K562 (cell line): Measurements from ENCODE around the gene DYNC1H1. TPM values are rescaled to one million over a fixed set of nuclear protein-coding genes. Genes with fewer than 3 reads are reported as not detected.

ENCODE experiments used
- ATAC-seq: fragments of 200-7000 bp; cut with Tn5 transposase; 3 replicates; pipeline ENCODE4 v1.9.1; 2020; ENCODE audit warnings: moderate library complexity
- BruUV-seq: library from RNA; stranded (reverse); fragments of 400-500 nt; replicated peaks from 2 replicates; lab custom pipeline; 2021; lab: Mats Ljungman, UMichigan
- CTCF ChIA-PET: fragments of 300-600 bp; formaldehyde crosslinking; extraction: SDS; loops from one replicate; lab custom pipeline; 2021; ENCODE audit warnings: low intra/inter-chr PET ratio; lab: Yijun Ruan, JAX
- POLR2A ChIA-PET: fragments of 300-600, 350-650 bp; sonication (Branson Sonifier 250); formaldehyde crosslinking; extraction: SDS; loops from one replicate; lab custom pipeline; 2021; ENCODE audit warnings: antibody characterized with exemption, inconsistent platforms; lab: Yijun Ruan, JAX
- DNase-seq, 4 experiments: peaks; one replicate each; pipeline versions ENCODE4 v3.0.0 to v3.0.0-alpha.2; 2011 to 2018; ENCODE audit warnings: low spot score in 3 of 4, mixed read lengths in 3 of 4; ENCODE audit errors: extremely low read depth in 1 of 4
- FAIRE-seq: peaks from 2 replicates; lab custom pipeline; 2011; peaks lifted over from hg19 to GRCh38; lab: Jason Lieb, UNC
- H2AFZ ChIP-seq: 2 replicates; pipeline ENCODE4 v1.6.0; 2011; ENCODE audit warnings: low read depth, low read length, control low read depth, inconsistent platforms
- H3K27ac ChIP-seq: fragments of 200-600 bp; 3 replicates; pipeline ENCODE4 v1.8.0; 2011; ENCODE audit warnings: low read depth, mild to moderate bottlenecking, control low read depth, inconsistent platforms, low read length, moderate library complexity, mixed read lengths; ENCODE audit errors: extremely low read depth
- H3K27me3 ChIP-seq, 2 experiments: fragments of 300-600 bp in 1 of 2; 2 replicates in 1 of 2; 3 replicates in 1 of 2; pipeline versions ENCODE4 v1.6.0 to v1.8.0; 2011; ENCODE audit warnings: inconsistent platforms in 2 of 2, low read length in 2 of 2, mild to moderate bottlenecking in 1 of 2, mixed read lengths in 1 of 2, moderate library complexity in 1 of 2; ENCODE audit not compliant: control insufficient read depth in 2 of 2, insufficient read depth in 2 of 2
- H3K36me3 ChIP-seq: fragments of 300-600 bp; 3 replicates; pipeline ENCODE4 v1.8.0; 2011; ENCODE audit warnings: mild to moderate bottlenecking, low read length, inconsistent platforms; ENCODE audit not compliant: control insufficient read depth, insufficient read depth
- H3K4me1 ChIP-seq, 2 experiments: fragments of 200-600 bp in 1 of 2; replicated peaks in 1 of 2; 2 replicates in 1 of 2; 3 replicates in 1 of 2; pipeline versions ENCODE4 v1.5.1 to v1.8.0; 2011; ENCODE audit warnings: inconsistent platforms in 2 of 2, low read length in 2 of 2, mild to moderate bottlenecking in 1 of 2, mixed read lengths in 1 of 2, moderate library complexity in 1 of 2; ENCODE audit not compliant: control insufficient read depth in 2 of 2, insufficient read depth in 2 of 2
- H3K4me2 ChIP-seq: 2 replicates; pipeline ENCODE4 v1.6.1; 2011; ENCODE audit warnings: low read length, control low read depth, inconsistent platforms, mixed read lengths; ENCODE audit not compliant: insufficient read depth
- H3K4me3 ChIP-seq: fragments of 200-600 bp; sonication (generic), shearing (Covaris generic); 2 replicates; pipeline ENCODE4 v1.5.1; 2016; ENCODE audit warnings: control low read depth, inconsistent platforms
- H3K79me2 ChIP-seq: fragments of 200-600 bp; 3 replicates; pipeline ENCODE4 v1.8.0; 2011; ENCODE audit warnings: low read length, inconsistent platforms; ENCODE audit not compliant: control insufficient read depth, insufficient read depth
- H3K9ac ChIP-seq, 2 experiments: 2 replicates each; pipeline versions ENCODE4 v1.6.0 to v1.6.1; 2011; ENCODE audit warnings: low read depth in 2 of 2, low read length in 2 of 2, control low read depth in 1 of 2, inconsistent platforms in 1 of 2, mild to moderate bottlenecking in 1 of 2, mixed read lengths in 1 of 2; ENCODE audit not compliant: insufficient read depth in 1 of 2
- H3K9me1 ChIP-seq: one replicate; pipeline ENCODE4 v1.6.0; 2011; ENCODE audit warnings: inconsistent platforms, mild to moderate bottlenecking, low read length, moderate library complexity; ENCODE audit not compliant: control insufficient read depth, insufficient read depth
- H3K9me3 ChIP-seq: replicated peaks from 2 replicates; pipeline ENCODE4 v1.5.1; 2011; ENCODE audit warnings: low read depth, low read length, inconsistent platforms; ENCODE audit not compliant: control insufficient read depth, insufficient read depth
- H4K20me1 ChIP-seq: replicated peaks from 2 replicates; pipeline ENCODE4 v1.6.1; 2011; ENCODE audit warnings: low read length, inconsistent platforms, mixed read lengths; ENCODE audit not compliant: control insufficient read depth, insufficient read depth
- CREB3L1 ChIP-seq: fragments of 450-650 bp; IDR thresholded peaks from 2 replicates; pipeline ENCODE4 v1.6.1; 2014; ENCODE audit warnings: low read depth, mild to moderate bottlenecking, moderate library complexity, borderline replicate concordance
- FOXK2 ChIP-seq, 2 experiments: fragments of 450-650 bp; IDR thresholded peaks in 1 of 2; conservative IDR thresholded peaks in 1 of 2; 2 replicates each; pipeline ENCODE4 v1.6.1; 2016; ENCODE audit warnings: low read depth in 2 of 2, mild to moderate bottlenecking in 1 of 2
- HBP1 ChIP-seq: fragments of 450-650 bp; formaldehyde crosslinking; IDR thresholded peaks from 2 replicates; pipeline ENCODE4 v1.4.0; 2022; ENCODE audit warnings: missing genetic modification characterization
- MYBL2 ChIP-seq, 2 experiments: fragments of 450-650 bp in 1 of 2; sonication (generic) in 1 of 2; formaldehyde crosslinking in 1 of 2; IDR thresholded peaks; 2 replicates each; pipeline versions ENCODE4 v1.6.1 to v1.8.1; 2017 to 2022; ENCODE audit warnings: borderline replicate concordance in 1 of 2, inconsistent platforms in 1 of 2, low read depth in 1 of 2, mild to moderate bottlenecking in 1 of 2, missing genetic modification reagents in 1 of 2, moderate library complexity in 1 of 2
- ZNF282 ChIP-seq: sonication (generic); formaldehyde crosslinking; IDR thresholded peaks from 2 replicates; pipeline ENCODE4 v1.8.1; 2023; ENCODE audit warnings: missing genetic modification reagents
- WGBS: fragments of 100-300 bp; shearing (Covaris generic); methylation state at CpG from one replicate; pipeline ENCODE4 v1.1.6; 2016; ENCODE audit warnings: low coverage, mixed read lengths; ENCODE audit not compliant: insufficient coverage; ENCODE audit errors: missing lambda C conversion rate; 5-methylcytosine and 5-hydroxymethylcytosine counted together
- in situ Hi-C: fragments of 300-500 bp; cut with MboI; formaldehyde crosslinking; loops from 4 replicates; pipeline ENCODE4 v1.15.0; 2018; ENCODE audit warnings: inconsistent platforms, mixed read lengths
- intact Hi-C: fragments of 100-400 bp; cut with micrococcal nuclease; formaldehyde crosslinking; loops from 2 replicates; pipeline ENCODE4 v1.14.2; 2022
- polyA plus RNA-seq, 8 experiments: library from polyadenylated mRNA; depleted of rRNA in 4 of 8; stranded (reverse) in 5 of 8; unstranded in 3 of 8; fragments of >200 nt; fragmentation: Nextera tagmentation in 2 of 8; fragmentation: Illumina TruSeq in 1 of 8; extraction: Ambion mirVana in 2 of 8; extraction: Trizol in 1 of 8; gene quantifications; 2 replicates each; pipeline versions ENCODE4 v1.2.1 to v1.2.3, GENCODE V29; 2011 to 2014; ENCODE audit warnings: inconsistent platforms in 1 of 8, missing spikeins in 1 of 8
- total RNA-seq, 7 experiments: library from RNA; depleted of rRNA in 6 of 7; stranded (reverse); fragments of >200 nt in 6 of 7; fragmentation: Illumina TruSeq in 2 of 7; extraction: Trizol in 2 of 7; gene quantifications; 2 replicates each; pipeline versions ENCODE4 v1.2.1 to v1.2.3, GENCODE V29; 2011 to 2021; ENCODE audit warnings: low replicate concordance in 1 of 7
- TF ChIP-seq, protein P1 (sequence below): fragments of 150-350 bp; IDR thresholded peaks from 2 replicates; pipeline ENCODE4 v1.6.1; 2014; ENCODE audit warnings: low read depth, mild to moderate bottlenecking, low read length, borderline replicate concordance
- TF ChIP-seq, protein P2 (sequence below): fragments of 450-650 bp; formaldehyde crosslinking; IDR thresholded peaks from 2 replicates; pipeline ENCODE4 v1.4.0; 2022; ENCODE audit warnings: missing genetic modification characterization
- TF ChIP-seq, protein P3 (sequence below), 2 experiments: fragments of 450-650 bp; IDR thresholded peaks; 2 replicates each; pipeline ENCODE4 v1.6.1; 2018; ENCODE audit warnings: mild to moderate bottlenecking in 2 of 2, low read depth in 1 of 2; ENCODE audit not compliant: partially characterized antibody in 2 of 2

The DYNC1H1 gene
- total and polyA plus RNA-seq, 9 of the 15 experiments (the other 6 are each of a cell fraction or from before 2014, with no cell fraction given), result 31.9 to 335 (median 115) TPM

- intact Hi-C loops, result no loop called here
- H3K9ac ChIP-seq, result no peak overlapping the region
- POLR2A ChIA-PET, result interaction anchor here (1.0 kb wide), 1 partner anchor 52 kb away, joined by 3 read pairs; no protein-coding TSS in a partner anchor
- no peak for TF ChIP-seq FOXK2 (conservative IDR thresholded peaks at IDR 0.05 in 1 of 2, IDR thresholded peaks at IDR 0.05 in 1 of 2; ENCODE audit: low read depth in 2 of 2)
- TF ChIP-seq, protein P1, sequence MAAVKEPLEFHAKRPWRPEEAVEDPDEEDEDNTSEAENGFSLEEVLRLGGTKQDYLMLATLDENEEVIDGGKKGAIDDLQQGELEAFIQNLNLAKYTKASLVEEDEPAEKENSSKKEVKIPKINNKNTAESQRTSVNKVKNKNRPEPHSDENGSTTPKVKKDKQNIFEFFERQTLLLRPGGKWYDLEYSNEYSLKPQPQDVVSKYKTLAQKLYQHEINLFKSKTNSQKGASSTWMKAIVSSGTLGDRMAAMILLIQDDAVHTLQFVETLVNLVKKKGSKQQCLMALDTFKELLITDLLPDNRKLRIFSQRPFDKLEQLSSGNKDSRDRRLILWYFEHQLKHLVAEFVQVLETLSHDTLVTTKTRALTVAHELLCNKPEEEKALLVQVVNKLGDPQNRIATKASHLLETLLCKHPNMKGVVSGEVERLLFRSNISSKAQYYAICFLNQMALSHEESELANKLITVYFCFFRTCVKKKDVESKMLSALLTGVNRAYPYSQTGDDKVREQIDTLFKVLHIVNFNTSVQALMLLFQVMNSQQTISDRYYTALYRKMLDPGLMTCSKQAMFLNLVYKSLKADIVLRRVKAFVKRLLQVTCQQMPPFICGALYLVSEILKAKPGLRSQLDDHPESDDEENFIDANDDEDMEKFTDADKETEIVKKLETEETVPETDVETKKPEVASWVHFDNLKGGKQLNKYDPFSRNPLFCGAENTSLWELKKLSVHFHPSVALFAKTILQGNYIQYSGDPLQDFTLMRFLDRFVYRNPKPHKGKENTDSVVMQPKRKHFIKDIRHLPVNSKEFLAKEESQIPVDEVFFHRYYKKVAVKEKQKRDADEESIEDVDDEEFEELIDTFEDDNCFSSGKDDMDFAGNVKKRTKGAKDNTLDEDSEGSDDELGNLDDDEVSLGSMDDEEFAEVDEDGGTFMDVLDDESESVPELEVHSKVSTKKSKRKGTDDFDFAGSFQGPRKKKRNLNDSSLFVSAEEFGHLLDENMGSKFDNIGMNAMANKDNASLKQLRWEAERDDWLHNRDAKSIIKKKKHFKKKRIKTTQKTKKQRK, result no peak
- TF ChIP-seq CREB3L1, result no peak
- TF ChIP-seq MYBL2 (IDR thresholded peaks at IDR 0.05; ENCODE audit: low read depth), result no peak
- no peak for TF ChIP-seq MYBL2 (CRISPR knock-in tag; IDR thresholded peaks at IDR 0.05; ENCODE audit: borderline replicate concordance)
- TF ChIP-seq, protein P2, sequence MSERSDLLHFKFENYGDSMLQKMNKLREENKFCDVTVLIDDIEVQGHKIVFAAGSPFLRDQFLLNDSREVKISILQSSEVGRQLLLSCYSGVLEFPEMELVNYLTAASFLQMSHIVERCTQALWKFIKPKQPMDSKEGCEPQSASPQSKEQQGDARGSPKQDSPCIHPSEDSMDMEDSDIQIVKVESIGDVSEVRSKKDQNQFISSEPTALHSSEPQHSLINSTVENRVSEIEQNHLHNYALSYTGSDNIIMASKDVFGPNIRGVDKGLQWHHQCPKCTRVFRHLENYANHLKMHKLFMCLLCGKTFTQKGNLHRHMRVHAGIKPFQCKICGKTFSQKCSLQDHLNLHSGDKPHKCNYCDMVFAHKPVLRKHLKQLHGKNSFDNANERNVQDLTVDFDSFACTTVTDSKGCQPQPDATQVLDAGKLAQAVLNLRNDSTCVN (CRISPR knock-in tag), result no peak
- no peak for TF ChIP-seq HBP1
- TF ChIP-seq ZNF282 (CRISPR knock-in tag), result no peak
- TF ChIP-seq, protein P3, sequence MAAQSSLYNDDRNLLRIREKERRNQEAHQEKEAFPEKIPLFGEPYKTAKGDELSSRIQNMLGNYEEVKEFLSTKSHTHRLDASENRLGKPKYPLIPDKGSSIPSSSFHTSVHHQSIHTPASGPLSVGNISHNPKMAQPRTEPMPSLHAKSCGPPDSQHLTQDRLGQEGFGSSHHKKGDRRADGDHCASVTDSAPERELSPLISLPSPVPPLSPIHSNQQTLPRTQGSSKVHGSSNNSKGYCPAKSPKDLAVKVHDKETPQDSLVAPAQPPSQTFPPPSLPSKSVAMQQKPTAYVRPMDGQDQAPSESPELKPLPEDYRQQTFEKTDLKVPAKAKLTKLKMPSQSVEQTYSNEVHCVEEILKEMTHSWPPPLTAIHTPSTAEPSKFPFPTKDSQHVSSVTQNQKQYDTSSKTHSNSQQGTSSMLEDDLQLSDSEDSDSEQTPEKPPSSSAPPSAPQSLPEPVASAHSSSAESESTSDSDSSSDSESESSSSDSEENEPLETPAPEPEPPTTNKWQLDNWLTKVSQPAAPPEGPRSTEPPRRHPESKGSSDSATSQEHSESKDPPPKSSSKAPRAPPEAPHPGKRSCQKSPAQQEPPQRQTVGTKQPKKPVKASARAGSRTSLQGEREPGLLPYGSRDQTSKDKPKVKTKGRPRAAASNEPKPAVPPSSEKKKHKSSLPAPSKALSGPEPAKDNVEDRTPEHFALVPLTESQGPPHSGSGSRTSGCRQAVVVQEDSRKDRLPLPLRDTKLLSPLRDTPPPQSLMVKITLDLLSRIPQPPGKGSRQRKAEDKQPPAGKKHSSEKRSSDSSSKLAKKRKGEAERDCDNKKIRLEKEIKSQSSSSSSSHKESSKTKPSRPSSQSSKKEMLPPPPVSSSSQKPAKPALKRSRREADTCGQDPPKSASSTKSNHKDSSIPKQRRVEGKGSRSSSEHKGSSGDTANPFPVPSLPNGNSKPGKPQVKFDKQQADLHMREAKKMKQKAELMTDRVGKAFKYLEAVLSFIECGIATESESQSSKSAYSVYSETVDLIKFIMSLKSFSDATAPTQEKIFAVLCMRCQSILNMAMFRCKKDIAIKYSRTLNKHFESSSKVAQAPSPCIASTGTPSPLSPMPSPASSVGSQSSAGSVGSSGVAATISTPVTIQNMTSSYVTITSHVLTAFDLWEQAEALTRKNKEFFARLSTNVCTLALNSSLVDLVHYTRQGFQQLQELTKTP (IDR thresholded peaks at IDR 0.05; ENCODE audit: low read depth in 1 of 2, partially characterized antibody in 2 of 2), result no peak
Measured at GRCh38 chr14:102028733-102029132, 64.4 kb downstream of the DYNC1H1 start.

More at GRCh38 chr14:102028733-102029132, 64.4 kb downstream of the DYNC1H1 start:
- no peak overlapping the region for H2AFZ ChIP-seq
- no peak overlapping the region for H3K4me2 ChIP-seq
- DNase-seq (no peak), ATAC-seq (no peak), FAIRE-seq (no peak)
- peaks cover 86% of the 10 kb centered on the region; the same call in 2 of the 3 replicates for H3K36me3 ChIP-seq
- H3K27ac ChIP-seq, result no peak overlapping the region
- H3K4me3 ChIP-seq, result no peak overlapping the region
- H3K4me1 ChIP-seq, result no peaks in the 10 kb centered on the region
- H3K9me1 ChIP-seq, result no peaks in the 10 kb centered on the region
- no peaks in the 10 kb centered on the region for H3K9me3 ChIP-seq
- in situ Hi-C loops, result no loop called here
- WGBS, result 91% methylated on average over 3 of the region's 3 CpGs
- H3K27me3 ChIP-seq, result no peaks in the 10 kb centered on the region
- no TSS peak for BruUV-seq
- no peaks in the 10 kb centered on the region for H3K79me2 ChIP-seq
- no peaks in the 10 kb centered on the region for H4K20me1 ChIP-seq
- CTCF ChIA-PET, result no interaction called here
